ENCODE data around the gene IL15.

DNA sequence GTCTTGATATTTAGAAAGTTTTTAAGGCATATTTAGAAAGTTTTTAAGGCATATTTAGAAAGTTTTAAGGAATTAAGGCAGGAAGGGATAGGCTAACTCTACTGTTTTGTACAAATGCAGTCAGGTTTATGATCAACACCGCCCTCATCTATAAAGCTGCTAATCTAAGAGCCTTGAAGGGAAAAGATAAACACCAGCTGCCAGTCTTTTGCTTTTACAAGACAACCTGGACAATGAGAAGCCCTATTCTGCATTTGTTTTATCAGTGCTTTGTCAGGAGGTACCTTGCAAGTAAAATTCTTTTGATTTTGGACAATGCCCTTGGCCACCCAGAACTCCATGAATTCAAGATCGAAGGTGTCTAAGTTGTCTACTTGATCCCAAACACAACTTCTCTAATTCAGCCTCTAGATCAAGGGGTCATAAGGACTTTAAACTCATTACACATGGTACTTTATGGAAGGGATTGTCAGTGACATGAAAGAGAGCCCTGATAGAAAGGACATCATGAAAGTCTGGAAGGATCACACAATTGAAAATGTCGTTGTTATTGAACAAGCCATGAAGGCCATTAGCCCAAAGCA, 39.8 kb downstream of the IL15 start:
- TF ChIP-seq YY1 (IDR thresholded peaks at IDR 0.05; ENCODE audit: low read depth) (no peak), CEBPB (IDR thresholded peaks at IDR 0.05) (no peak), REST (IDR thresholded peaks at IDR 0.05; ENCODE audit: low read depth) (no peak), TAF1 (IDR thresholded peaks at IDR 0.05; ENCODE audit: low read depth) (no peak), EP300 (IDR thresholded peaks at IDR 0.05; ENCODE audit: borderline replicate concordance) (no peak), TEAD4 (IDR thresholded peaks at IDR 0.05) (no peak), CREB1 (IDR thresholded peaks at IDR 0.05; ENCODE audit: low read depth) (no peak), RAD21 (IDR thresholded peaks at IDR 0.05; ENCODE audit: low read depth) (no peak), NFIC (IDR thresholded peaks at IDR 0.05) (no peak), MAX (IDR thresholded peaks at IDR 0.05) (no peak)
- TF ChIP-seq, protein P1, sequence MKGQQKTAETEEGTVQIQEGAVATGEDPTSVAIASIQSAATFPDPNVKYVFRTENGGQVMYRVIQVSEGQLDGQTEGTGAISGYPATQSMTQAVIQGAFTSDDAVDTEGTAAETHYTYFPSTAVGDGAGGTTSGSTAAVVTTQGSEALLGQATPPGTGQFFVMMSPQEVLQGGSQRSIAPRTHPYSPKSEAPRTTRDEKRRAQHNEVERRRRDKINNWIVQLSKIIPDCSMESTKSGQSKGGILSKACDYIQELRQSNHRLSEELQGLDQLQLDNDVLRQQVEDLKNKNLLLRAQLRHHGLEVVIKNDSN (IDR thresholded peaks at IDR 0.05), result no peak
